HEK293T (cell line): ENCODE results near the gene IL1RAPL1.

Experiments used
- CTCF ChIA-PET: fragments of 350-600 bp; formaldehyde crosslinking; extraction: SDS; loops from one replicate; lab custom pipeline; 2021; ENCODE audit warnings: antibody characterized with exemption, inconsistent platforms; lab: Yijun Ruan, JAX
- POLR2A ChIA-PET: fragments of 350-600 bp; formaldehyde crosslinking; extraction: SDS; loops from one replicate; lab custom pipeline; 2020; ENCODE audit warnings: antibody characterized with exemption, inconsistent platforms; lab: Yijun Ruan, JAX
- DNase-seq: peaks from one replicate; pipeline ENCODE4 v3.0.0; 2012; ENCODE audit warnings: mixed read lengths; ENCODE audit errors: extremely low spot score
- ARNT ChIP-seq: fragments of 450-650 bp; IDR thresholded peaks from 2 replicates; pipeline ENCODE4 v1.6.1; 2017; ENCODE audit warnings: mild to moderate bottlenecking
- BHLHE40 ChIP-seq: fragments of 450-650 bp; IDR thresholded peaks from 2 replicates; pipeline ENCODE4 v1.6.1; 2016; ENCODE audit warnings: mild to moderate bottlenecking, moderate library complexity, borderline replicate concordance
- CTBP1 ChIP-seq: fragments of 450-650 bp; IDR thresholded peaks from 2 replicates; pipeline ENCODE4 v1.6.1; 2016; ENCODE audit warnings: borderline replicate concordance
- ELF4 ChIP-seq: fragments of 450-650 bp; IDR thresholded peaks from 2 replicates; pipeline ENCODE4 v1.6.1; 2017; ENCODE audit warnings: antibody characterized with exemption
- FOXA1 ChIP-seq: fragments of 450-650 bp; IDR thresholded peaks from 2 replicates; pipeline ENCODE4 v1.6.1; 2016; ENCODE audit warnings: mild to moderate bottlenecking
- FOXK2 ChIP-seq: fragments of 450-650 bp; IDR thresholded peaks from 2 replicates; pipeline ENCODE4 v1.6.1; 2016; ENCODE audit warnings: mild to moderate bottlenecking
- FOXM1 ChIP-seq: fragments of 450-650 bp; IDR thresholded peaks from 2 replicates; pipeline ENCODE4 v1.6.1; 2017; ENCODE audit warnings: mild to moderate bottlenecking, borderline replicate concordance
- HDGF ChIP-seq: fragments of 450-650 bp; IDR thresholded peaks from 2 replicates; pipeline ENCODE4 v1.6.1; 2017; ENCODE audit warnings: antibody characterized with exemption, borderline replicate concordance
- L3MBTL2 ChIP-seq: fragments of 450-650 bp; conservative IDR thresholded peaks from 2 replicates; pipeline ENCODE4 v1.6.1; 2016; ENCODE audit warnings: mild to moderate bottlenecking
- LEF1 ChIP-seq: fragments of 450-650 bp; IDR thresholded peaks from 2 replicates; pipeline ENCODE4 v1.6.1; 2017; ENCODE audit warnings: mild to moderate bottlenecking, borderline replicate concordance
- NFRKB ChIP-seq: fragments of 450-650 bp; IDR thresholded peaks from 2 replicates; pipeline ENCODE4 v1.6.1; 2016; ENCODE audit warnings: mild to moderate bottlenecking, moderate library complexity
- PKNOX1 ChIP-seq: fragments of 450-650 bp; IDR thresholded peaks from 2 replicates; pipeline ENCODE4 v1.6.1; 2016
- SP1 ChIP-seq: fragments of 450-650 bp; IDR thresholded peaks from 2 replicates; pipeline ENCODE4 v1.6.1; 2017
- SUZ12 ChIP-seq: fragments of 450-650 bp; IDR thresholded peaks from 2 replicates; pipeline ENCODE4 v1.6.1; 2016; ENCODE audit warnings: mild to moderate bottlenecking
- TARDBP ChIP-seq: fragments of 450-650 bp; IDR thresholded peaks from 2 replicates; pipeline ENCODE4 v1.6.1; 2016
- ZNF384 ChIP-seq: fragments of 450-650 bp; IDR thresholded peaks from 2 replicates; pipeline ENCODE4 v1.6.1; 2016

The IL1RAPL1 gene

DNA sequence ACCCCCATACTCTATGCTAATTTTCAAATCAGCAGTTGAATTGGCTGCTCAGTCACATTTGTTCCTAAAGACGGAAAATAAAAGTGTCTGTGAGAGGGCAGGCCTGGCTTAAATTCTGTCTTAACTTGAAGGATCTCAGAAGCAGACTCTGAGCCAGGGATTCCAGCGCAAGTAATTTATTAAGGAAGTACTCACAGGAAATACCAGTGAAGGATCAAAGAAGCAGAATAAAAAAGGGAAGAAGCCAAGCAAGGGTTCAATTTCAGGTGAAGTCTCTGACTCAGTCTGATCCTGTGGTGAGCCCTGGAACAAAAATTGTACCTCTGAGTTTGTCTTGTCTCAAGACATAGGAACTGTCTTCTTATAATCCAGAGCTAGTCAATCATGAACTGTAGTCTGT is 52.2 kb downstream of the IL1RAPL1 start:
- POLR2A ChIA-PET, result no interaction called here
- no peak for DNase-seq
- no peak for TF ChIP-seq FOXA1
- TF ChIP-seq NFRKB, result no peak
- no peak for TF ChIP-seq PKNOX1
- TF ChIP-seq TARDBP, result no peak
- no peak for TF ChIP-seq FOXK2
- no peak for TF ChIP-seq ELF4
- no peak for TF ChIP-seq SUZ12
- no peak for TF ChIP-seq FOXM1
- no peak for TF ChIP-seq ZNF384
- no peak for TF ChIP-seq L3MBTL2
- CTCF ChIA-PET, result no interaction called here

DNA sequence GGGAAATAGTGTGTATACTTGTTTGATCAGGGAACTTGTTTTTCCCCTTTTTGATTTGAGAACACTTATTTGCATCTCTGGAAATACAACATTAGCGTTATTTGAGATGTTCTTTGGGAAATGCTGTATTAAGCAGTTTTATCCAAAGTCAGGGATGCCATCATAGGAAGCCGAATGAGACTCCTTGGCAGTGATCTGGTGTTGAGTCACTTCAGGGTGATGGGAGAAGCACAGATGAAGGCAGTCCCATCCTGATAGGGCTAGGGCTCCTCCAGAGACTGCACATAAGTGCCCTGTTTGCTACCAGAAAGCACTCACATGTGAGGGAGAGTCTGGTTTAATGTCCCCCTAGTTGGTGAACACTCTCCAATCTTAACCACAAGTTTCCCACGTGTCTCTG is 62.3 kb downstream of the IL1RAPL1 start:
- POLR2A ChIA-PET, result no interaction called here
- CTCF ChIA-PET, result no interaction called here
- TF ChIP-seq PKNOX1 (no peak), TARDBP (no peak), FOXM1 (no peak), ELF4 (no peak), HDGF (no peak), BHLHE40 (no peak), FOXK2 (no peak), NFRKB (no peak), SP1 (no peak), CTBP1 (no peak), L3MBTL2 (no peak), ARNT (no peak), SUZ12 (no peak), LEF1 (no peak), FOXA1 (no peak), ZNF384 (no peak)
- no peak for DNase-seq

DNA sequence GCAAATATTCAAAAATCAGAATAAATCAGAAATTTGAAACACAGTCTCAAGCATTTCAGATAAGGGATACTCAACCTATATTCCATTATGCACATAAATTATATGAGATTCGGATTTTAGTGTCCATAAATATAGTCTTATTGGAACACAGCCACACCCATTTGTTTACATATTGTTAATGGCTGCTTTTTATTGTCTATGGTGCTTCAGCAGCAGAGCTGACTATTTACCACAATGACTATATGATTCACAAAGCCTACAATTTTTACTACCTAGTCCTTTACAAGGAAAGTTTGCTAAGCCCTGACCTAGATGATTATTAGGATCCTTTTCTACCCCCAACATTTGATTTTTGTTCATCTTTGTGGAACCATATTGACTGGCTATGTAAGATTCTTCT is 63.9 kb downstream of the IL1RAPL1 start:
- no peak for DNase-seq
- TF ChIP-seq SUZ12 (no peak), NFRKB (no peak), ARNT (no peak), ZNF384 (no peak), SP1 (no peak), HDGF (no peak), LEF1 (no peak), BHLHE40 (no peak), FOXK2 (no peak), CTBP1 (no peak), FOXA1 (no peak), PKNOX1 (no peak), TARDBP (no peak)
- POLR2A ChIA-PET, result no interaction called here
- CTCF ChIA-PET, result no interaction called here

DNA sequence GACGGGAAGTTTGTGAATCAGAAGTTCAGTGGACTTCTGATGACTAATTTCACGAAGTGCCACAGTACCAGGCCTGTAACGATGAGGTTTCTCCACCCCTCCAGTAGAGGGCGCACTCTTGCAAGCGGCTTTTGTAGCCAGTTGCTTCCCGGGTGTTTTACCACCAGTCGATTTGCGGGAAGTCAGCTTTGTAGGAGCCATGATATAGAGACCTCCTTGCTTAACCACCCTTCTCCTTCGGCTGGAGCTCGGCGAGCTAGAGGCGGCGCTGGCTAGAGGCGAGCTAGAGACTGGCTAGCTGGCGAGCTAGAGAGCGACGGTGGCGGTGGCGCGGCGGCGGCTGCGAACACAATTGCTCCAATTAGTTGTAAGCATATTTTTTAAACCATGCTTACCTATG is 72.0 kb downstream of the IL1RAPL1 start:
- ChIA-PET POLR2A (no interaction called here), CTCF (no interaction called here)
- DNase-seq, result peak; percentile 7
- TF ChIP-seq PKNOX1 (no peak), FOXM1 (no peak), SUZ12 (no peak), FOXA1 (no peak), LEF1 (no peak), BHLHE40 (no peak), NFRKB (no peak), HDGF (no peak), SP1 (no peak), FOXK2 (no peak), ELF4 (no peak), ZNF384 (no peak), CTBP1 (no peak), ARNT (no peak), TARDBP (no peak), L3MBTL2 (no peak)

GRCh38 chrX:28665778-28666177 is 78.5 kb downstream of the IL1RAPL1 start:
- POLR2A ChIA-PET, result no interaction called here
- TF ChIP-seq HDGF (no peak), SP1 (no peak), NFRKB (no peak), ZNF384 (no peak), CTBP1 (no peak), L3MBTL2 (no peak), SUZ12 (no peak), BHLHE40 (no peak), ELF4 (no peak), PKNOX1 (no peak)
- CTCF ChIA-PET, result no interaction called here
- no peak for DNase-seq
